NCI-H2107 treated with DMSO at 0.1 percent for 48 hours (cell line): ENCODE measurements around the gene CPM.
"Not testable (repeated sequence)": the region's sequence is repeated elsewhere in the genome, so short reads cannot be mapped to it uniquely, and the experiment has no call there.

Experiments used
- DNase-seq: peaks from one replicate; lab custom pipeline; 2025; ENCODE audit not compliant: unreplicated experiment; lab: John Stamatoyannopoulos, UW

Gene CPM

DNA sequence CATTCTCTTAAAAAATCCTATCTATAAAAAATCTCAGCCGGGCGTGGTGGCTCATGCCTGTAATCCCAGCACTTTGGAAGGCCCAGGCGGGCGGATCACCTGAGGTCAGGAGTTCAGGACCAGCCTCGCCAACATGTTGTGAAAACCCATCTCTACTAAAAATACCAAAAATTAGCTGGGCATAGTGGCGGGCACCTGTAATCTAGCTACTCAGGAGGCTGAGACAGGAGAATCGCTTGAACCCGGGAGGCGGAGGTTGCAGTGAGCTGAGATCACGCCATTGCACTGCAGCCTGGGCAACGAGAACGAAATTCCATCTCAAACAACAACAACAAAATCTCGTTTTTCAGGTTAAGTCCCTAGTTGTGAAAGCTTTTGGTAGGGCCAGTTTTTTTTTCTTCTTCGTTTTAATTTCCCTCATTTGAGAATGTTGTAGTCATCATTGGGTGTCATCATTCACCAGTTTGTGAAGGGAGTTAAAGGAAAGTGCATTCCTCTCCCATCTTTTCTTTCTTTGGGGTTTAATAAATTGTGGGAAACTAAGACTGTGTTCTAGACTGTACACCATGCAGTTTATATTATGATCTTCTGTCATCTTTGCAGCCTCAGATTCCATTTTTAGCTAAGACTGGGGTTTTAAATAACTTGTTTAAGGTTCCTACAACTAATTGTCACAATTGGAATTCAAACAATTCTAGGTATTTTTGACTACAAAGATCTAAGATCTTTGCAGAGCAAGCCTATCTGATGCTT lies 101.0 kb downstream of the CPM start:
- DNase-seq = no peak

DNA sequence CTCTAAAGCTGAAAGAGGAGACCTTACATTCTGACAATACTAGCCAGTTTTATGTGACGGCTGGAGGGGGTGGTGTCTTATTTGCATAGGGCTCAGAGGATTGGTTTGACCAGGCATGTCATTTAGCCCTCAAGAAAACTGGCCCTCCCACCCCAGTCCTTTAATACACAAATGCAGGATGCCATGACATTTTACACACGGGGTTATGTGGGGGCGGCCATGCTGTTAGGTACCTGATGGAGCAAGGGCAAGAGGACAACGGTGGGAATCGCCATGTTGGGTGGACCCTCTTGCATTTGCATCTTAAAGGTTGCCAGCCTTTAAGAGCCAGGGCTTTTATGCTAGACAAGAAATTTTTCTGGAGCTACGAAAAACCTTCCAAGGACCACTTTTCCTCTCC lies 101.7 kb downstream of the CPM start:
- no peak for DNase-seq

DNA sequence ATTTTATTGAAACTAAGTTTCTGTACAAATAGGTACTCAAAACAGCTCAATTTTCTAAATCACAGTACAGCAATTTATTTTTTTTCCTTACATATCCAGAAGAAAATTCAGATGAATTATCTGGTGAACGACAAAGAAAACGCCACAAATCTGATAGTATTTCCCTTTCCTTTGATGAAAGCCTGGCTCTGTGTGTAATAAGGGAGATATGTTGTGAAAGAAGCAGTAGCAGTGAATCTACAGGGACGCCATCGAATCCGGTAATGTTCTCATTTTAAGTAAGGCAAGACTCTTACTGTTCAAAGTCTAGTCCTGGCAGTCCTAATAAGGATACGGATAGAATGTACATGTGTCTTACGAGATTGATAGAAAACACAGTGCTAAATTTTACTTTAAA lies 104.3 kb downstream of the CPM start:
- no peak for DNase-seq

DNA sequence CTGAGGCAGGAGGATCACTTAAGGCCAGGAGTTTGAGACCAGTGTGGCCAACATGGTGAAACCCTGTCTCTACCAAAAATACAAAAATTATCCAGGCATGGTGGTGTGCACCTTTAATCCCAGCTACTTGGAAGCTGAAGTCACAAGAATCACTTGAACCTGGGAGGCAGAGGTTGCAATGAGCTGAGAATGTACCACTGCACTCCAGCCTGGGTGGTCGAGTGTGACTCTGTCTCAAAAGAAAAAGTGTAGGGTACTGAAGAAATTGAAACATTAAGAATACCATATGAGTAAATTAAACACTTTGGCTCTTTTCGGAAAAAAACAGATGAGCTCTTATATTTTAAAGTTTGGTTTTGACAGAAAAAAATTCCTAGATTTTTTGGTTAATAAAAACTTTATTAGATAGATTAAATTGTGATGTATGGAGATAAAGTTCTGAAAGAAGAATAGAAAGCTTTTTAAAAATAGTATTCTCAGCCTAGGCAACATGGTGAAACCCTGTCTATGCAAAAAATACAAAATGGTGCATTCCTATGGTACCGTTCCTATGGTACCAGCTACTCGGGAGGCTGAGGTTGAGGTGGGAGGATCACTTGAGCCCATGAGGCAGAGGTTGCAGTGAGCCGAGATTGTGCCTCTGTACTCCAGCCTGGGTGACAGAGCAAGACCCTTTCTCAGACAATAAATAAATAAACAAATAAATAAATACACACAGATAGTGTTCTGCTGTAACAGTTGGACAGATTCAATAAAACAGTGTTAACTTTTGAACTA lies 104.9 kb downstream of the CPM start:
- no peak for DNase-seq

DNA sequence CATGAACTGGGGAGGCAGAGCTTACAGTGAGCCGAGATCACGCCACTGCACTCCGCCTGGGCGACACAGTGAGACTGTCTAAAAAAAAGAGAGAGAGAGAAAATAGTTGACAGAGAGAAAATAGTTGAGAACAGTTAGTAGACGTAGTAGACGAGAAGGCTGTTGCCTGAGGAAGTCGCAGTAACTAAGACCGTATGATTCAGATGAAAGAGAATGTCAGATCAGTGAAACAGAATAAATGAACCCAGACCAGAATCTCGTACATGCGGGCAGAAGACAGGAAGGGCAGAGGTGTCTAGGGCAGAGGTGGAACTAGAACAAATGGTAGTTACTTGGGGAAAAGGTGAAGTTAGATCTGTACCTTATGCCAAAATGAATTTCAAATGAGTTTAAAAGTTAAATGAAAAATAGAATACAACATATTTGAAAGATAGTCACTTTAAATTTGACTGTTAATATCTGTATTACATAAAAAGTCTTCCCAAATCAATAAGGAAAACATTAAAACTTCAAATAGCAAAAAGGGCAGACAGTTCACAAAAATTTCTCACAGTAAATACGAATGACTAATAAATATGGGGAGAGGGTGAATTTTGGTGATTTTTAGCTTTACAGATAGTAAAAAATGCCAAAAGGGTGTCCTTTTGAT lies 107.3 kb downstream of the CPM start:
- no peak for DNase-seq

DNA sequence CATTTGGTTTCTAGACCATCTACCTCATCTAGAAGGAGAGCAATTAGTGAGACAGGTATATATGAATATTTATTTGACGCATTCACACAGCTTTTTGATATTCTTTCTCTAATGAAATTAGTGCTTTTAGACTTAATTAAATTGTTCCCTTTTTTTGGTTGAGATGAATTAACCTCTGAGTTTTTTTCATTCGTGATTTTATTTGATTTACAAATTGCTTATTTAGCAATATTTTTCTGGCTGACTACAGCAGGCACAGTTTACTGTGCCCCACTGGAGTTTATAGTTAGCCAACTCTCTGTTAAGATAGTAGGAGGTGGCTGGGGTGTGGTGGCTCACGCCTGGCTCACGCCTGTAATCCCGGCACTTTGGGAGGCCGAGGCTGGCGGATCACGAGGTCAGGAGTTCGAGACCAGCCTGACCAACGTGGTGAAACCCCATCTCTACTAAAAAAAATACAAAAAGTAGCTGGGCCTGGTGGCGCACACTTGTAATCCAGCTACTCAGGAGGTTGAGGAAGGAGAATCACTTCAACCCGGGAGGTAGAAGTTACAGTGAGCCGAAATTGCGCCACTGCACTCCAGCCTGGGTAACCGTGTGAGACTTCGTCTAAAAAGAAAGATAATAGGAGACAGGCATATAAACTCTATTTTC lies 108.2 kb downstream of the CPM start:
- no peak for DNase-seq

DNA sequence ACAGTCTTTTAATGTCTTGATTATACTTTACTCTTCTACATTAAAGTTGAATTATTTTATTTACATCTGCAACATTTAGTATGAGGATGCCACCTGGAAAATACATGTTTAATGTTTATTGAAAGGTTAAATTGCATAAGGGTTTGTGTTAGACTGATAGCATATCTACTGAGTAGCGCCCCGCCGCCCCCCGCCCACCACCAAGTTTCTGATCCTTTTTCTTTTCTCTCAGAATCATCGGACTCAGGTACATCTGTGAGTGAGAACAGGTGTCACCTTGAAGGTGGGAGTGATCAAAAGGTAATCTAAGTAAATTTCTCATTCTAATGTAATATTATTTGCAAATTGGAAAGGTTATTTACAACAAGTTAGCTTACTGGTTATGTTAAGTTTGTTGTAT lies 108.8 kb downstream of the CPM start:
- no peak for DNase-seq

DNA sequence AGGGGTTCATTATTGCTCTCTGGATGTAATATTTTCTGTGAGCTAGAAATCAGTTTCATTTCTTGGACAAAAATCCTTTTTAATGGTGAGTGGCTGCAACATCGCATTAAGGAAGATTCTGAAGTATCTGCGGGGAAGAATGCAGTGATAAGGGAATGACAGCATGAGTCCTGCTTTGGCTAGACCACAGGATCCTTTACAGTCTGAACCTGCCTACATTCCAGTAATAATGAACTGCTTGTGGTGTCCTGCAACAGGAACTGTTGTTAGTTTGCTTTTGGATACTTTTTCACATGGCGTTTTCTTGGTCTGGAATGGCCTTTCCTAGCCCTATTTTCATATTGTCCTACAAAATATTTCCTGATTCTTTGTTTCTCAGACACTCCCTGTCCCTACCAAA lies 109.3 kb downstream of the CPM start:
- DNase-seq = no peak

DNA sequence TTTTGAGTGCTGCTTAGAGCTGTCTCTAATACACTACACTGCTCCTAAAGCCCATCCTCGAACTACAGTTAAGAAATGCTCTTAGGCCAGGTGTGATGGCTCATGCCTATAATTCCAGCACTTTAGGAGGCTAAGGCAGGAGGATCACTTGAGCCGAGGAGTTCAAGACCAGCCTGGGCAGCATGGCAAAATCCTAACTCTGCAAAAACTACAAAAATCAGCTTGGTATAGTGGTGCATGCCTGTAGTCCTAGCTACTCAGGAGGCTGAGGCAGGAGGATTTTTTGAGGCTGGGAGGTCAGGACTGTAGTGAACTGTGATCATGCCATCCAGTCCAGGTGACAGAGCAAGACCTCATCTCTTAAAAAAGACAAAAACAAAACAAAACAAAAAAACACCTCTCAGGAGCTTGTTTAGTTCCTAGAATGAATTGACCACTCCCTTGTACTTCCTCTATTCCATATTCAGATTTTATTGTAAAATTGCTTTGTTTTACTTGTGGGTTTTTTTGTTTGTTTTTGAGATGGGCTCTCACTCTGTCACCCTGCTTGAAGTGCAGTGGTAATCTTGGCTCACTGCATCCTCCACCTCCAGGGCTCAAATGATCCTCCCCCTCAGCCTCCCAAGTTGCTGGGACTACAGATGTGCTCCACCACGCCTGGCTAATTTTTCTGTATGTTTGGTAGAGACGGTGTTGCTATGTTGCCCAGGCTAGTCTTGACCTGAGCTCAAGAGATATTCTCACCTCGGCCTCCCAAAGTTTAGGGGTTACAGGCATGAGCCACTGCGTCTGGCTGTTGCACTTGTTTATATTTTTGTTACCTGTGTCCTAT lies 111.4 kb downstream of the CPM start:
- no peak for DNase-seq

DNA sequence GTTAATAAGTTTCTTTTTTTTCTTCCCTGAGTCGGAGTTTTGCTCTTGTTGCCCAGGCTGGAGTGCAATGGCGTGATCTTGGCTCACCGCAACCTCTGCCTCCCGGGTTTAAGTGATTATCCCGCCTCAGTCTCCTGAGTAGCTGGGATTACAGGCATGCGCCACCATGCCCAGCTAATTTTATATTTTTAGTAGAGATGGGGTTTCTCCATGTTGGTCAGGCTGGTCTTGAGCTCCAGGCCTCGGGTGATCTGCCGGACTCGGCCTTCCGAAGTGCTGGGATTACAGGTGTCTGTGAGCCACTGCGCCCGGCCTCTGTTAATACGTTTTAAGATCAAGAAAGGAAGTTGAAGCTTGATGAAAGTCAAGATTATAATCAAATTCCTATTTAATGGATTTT lies 113.5 kb downstream of the CPM start:
- DNase-seq = not testable (repeated sequence)

DNA sequence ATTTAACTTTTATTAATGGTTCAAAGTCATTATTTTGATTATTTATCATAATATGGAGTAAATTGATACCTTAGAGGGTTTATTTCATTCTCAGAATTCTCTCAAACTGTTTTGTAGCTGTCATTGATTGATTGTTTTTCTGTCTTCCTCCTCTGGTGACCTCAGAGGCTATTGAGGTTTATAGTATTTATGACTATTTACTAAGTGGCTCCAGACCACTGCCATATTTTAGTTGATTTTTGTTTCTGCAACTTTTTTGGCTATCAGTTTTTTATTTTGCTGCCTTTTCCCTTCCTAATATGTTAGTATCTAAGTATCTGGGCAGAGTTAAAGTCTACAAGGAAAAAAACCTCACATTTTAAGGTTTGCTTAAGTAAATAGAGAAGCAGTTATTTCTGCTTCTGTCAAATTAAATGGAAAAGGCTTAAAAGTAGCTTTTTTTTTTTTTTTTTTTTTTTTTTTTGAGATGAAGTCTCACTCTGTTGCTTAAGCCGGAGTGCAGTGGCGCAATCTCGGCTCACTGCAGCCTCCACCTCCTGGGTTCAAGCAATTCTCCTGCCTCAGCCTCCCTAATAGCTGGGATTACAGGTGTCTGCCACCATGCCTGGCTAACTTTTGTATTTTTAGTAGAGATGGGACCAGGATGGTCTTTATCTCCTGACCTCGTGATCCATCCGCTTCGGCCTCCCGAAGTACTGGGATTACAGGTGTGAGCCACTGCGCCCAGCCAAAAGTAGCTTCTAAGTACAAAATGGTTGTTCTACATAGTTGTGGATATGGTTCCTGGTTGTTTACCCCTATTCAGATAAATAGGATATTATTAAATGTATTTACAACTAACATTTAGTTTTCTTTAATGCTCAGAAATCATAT lies 116.8 kb downstream of the CPM start:
- DNase-seq = no peak

DNA sequence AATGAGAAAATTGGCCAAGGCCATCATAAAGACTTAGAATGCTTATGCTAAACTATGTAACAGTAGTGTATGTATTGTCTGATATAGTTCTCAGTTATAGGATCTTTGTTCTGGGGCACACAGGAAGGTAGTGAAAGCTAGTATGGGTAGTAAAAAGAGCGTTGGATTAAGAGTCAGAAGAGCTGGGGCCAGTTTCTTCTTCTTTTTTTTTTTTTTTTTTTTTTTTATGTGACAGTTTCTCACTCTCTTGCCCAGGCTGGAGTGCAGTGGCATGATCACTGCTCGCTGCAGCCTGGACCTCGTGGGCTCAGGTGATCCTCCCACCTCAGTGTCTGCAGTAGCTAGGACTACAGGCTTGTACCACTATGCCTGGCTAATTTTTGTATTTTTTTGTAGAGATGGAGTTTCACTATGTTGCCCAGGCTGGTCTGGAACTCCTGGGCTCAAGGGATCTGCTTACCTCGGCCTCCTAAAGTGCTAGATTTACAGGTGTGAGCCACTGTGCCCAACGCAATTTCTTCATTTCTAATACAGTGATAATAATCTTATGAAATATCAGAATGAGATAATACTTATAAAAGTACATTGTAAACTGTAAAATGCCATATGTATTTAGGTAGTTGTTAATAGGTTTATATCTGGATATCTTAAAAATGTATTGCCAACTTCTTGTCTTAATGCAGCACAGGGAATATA lies 117.6 kb downstream of the CPM start:
- no peak for DNase-seq

DNA sequence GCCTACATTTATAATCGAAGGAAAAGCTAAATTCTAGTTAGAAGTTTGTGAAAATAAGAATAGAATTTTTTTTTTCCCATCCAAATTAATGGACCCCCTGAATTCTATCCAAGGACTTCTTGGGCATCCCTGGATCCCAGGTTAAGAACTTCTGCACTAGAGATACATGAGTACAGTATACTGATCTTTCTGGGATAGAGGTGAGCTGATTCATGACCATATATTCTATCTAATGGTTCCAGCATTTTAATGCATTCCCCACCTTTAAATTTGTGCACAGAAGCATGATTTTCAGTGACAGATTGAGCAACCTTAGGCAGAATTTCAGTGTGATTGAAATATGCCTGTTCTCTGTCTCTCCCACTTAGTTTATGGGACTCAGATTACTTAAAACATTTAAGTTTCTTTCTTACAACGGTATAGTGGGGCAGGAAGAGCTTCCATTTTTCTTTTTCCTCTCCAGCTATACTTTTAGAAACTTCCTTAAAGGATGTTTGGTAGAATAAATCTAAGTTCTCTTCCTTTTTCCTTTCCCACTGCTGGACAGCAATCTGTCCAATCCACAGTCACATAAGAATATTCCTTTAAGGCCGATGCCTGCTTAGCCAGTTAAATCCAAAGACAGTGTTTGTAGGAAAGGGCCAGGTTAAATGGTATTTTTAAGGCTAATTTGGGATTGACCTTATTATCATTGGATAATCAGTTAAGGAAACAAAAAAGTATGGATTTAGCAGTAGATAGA lies 118.3 kb downstream of the CPM start:
- DNase-seq = no peak

DNA sequence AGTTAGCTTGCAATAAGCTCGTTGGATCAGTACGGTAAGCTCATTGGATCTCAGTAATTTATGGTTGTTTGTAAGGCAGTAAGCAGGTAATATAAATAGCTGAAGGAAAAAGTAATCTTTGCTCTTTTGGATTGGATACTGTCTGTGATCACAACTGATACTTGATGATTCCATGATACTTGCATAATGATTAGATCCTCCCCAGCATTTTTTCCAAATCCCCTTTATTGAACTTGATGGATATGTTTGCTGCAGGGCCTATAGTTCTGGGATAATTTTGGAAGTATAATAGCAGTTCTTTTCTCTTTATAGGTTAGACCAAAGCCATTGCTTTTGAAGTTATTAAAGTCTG lies 119.8 kb downstream of the CPM start:
- no peak for DNase-seq

DNA sequence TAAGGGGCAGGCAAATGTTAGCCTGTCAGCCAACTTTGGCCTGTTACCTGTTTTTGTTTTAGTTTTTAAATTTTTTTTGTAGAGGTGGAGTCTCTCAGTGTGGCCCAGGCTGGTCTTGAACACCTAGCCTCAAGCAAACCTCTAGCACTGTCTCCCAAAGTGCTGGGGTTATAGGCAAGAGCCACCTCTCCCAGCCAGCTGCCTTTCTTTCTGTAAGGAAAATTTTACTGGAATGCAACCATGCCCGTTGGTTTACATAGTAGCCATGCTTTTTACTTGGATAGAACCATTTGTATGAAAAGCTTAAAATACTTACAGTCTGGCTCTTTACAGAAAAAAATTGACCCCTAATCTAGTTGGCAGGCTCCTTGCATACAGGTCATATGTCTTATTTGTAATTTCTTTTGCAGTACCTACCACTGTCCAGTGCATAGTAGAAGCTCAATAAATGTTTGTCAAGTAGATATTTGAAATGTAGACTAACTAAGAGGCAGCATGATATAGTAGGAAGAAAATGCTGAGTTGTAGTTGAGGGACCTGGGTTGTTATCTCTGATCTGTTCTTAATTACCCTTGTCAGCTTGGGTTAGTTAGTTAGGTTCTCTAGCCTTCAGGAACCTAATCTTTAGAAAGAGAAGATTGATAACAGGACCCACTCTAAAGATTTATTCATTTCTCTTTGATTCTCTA lies 120.3 kb downstream of the CPM start:
- DNase-seq = no peak

DNA sequence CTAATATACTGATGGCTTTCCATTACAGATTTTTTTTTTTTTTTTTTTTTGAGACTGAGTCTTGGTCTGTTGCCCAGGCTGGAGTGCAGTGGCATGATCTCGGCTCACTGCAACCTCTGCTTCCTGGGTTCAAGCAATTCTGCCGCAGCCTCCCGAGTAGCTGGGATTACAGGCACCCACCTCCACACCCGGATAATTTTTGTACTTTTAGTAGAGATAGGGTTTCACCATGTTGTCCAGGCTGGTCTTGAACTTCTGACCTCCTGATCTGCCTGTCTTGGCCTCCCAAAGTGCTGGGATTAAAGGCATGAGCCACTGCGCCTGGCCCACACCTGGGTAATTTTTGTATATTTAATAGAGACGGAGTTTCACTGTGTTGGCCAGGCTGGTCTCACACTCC lies 121.4 kb downstream of the CPM start:
- DNase-seq = not testable (repeated sequence)

DNA sequence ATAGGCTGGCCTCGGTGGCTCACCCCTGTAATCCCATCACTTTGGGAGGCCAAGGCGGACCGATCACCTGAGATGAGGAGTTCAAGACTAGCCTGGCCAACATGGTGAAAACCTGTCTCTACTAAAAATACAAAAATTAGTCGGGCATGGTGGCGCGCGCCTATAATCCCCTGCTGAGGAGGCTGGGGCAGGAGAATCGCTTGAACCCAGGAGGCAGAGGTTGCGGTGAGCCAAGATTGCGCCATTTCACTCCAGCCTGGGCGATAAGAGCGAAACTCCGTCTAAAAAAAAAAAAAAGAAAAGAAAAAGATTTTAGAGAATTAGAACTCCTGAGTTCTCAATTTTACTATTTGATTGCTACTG lies 123.0 kb downstream of the CPM start:
- DNase-seq = not testable (repeated sequence)
